ENCODE measurements around the gene PLCH1. TPM values are rescaled to one million over a fixed set of nuclear protein-coding genes. Genes with fewer than 3 reads are reported as not detected.

The PLCH1 gene
- total and polyA plus RNA-seq, 2 of the 8 experiments (the other 6 are each of a cell fraction or from before 2014, with no cell fraction given), result 5.8 to 17.2 TPM

DNA sequence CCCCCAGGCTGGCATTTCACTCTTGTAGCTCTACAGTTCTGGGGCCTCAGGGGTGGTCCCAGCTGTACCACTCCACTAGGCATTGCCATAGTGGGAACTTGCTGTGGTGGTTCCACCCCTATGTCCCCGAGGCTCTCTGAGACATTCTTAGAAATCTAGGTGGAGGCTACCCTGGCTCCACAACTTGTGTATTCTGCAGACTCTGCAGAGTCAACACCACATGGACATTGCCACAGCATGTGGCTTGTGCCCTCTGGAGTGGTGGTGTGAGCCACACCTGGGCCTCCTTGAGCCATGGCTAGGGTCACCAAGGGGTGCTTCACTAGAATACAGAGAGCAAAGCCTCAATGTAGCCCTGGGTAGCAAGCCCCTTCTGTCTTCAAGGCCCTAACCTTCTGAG, 397.0 kb downstream of the PLCH1 start:
- Histone ChIP-seq H2AK5ac (ENCODE audit: low read depth, low read length) (no peak overlapping the region), H3K27ac (ENCODE audit: low read depth, low read length) (no peak overlapping the region), H3K79me1 (ENCODE audit: low read depth, low read length) (no peaks in the 10 kb centered on the region), H3K14ac (ENCODE audit: insufficient read length) (no peak overlapping the region), H2BK5ac (ENCODE audit: low read depth, low read length) (no peak overlapping the region), H3K4me1 (replicated peaks in 1 of 4; ENCODE audit: control insufficient read depth in 3 of 4, insufficient read depth in 4 of 4, low read length in 3 of 4) (no peaks in the 10 kb centered on the region; a peak in 1 of 7 replicates), H2BK15ac (ENCODE audit: low read length) (no peak overlapping the region), H2BK12ac (ENCODE audit: low read depth, low read length) (no peak overlapping the region), H3K4ac (replicated peaks; ENCODE audit: insufficient read length, low read depth, low read length) (no peak overlapping the region), H3K9ac (replicated peaks in 1 of 4; ENCODE audit: extremely low read depth in 1 of 4, low read depth in 3 of 4, low read length in 3 of 4) (no peak overlapping the region), H4K5ac (ENCODE audit: insufficient read length, low read depth, low read length) (no peak overlapping the region), H3K4me2 (ENCODE audit: insufficient read depth in 1 of 2, low read depth in 2 of 2, low read length in 2 of 2) (no peak overlapping the region), H3K4me3 (ENCODE audit: extremely low read depth in 1 of 4, insufficient read depth in 2 of 4, low read depth in 3 of 4, low read length in 4 of 4) (no peak overlapping the region), H4K8ac (ENCODE audit: extremely low read depth, insufficient read depth, low read length) (no peak overlapping the region), H3K23me2 (ENCODE audit: low read depth, low read length) (no peaks in the 10 kb centered on the region), H2BK120ac (replicated peaks; ENCODE audit: low read depth, low read length) (no peak overlapping the region), H3K79me2 (ENCODE audit: control insufficient read depth in 1 of 2, insufficient read depth in 2 of 2, low read length in 2 of 2) (no peaks in the 10 kb centered on the region), H2AFZ (ENCODE audit: low read length) (no peak overlapping the region), H3K9me3 (ENCODE audit: insufficient read depth in 2 of 2, low read depth in 1 of 2, low read length in 1 of 2) (no peaks in the 10 kb centered on the region), H4K91ac (replicated peaks; ENCODE audit: insufficient read length, low read length) (no peak overlapping the region), H3K36me3 (ENCODE audit: control insufficient read depth in 2 of 4, insufficient read depth in 4 of 4, low read length in 3 of 4) (no peaks in the 10 kb centered on the region), H4K20me1 (replicated peaks in 1 of 2; ENCODE audit: control insufficient read depth in 1 of 2, insufficient read depth in 2 of 2, low read length in 2 of 2) (no peaks in the 10 kb centered on the region), H3K23ac (ENCODE audit: insufficient read length) (no peak overlapping the region), H3K27me3 (replicated peaks in 1 of 4; ENCODE audit: control insufficient read depth in 3 of 4, extremely low read depth in 1 of 4, insufficient read depth in 3 of 4, low read length in 3 of 4) (no peaks in the 10 kb centered on the region; a peak in 1 of 7 replicates), H3K18ac (ENCODE audit: extremely low read depth, low read length) (no peak overlapping the region), H2BK20ac (ENCODE audit: low read length) (no peak overlapping the region), H3K56ac (replicated peaks; ENCODE audit: insufficient read length, low read depth, low read length) (no peak overlapping the region)
- FAIRE-seq (no peak), DNase-seq (ENCODE audit: low read depth in 1 of 2, low spot score in 2 of 2) (no peak)
- ChIA-PET POLR2A (ENCODE audit: partially characterized antibody) (no interaction called here), CTCF (ENCODE audit: partially characterized antibody) (interaction anchor here (0.6 kb wide), 1 partner anchor 363 kb away, joined by 3 read pairs; no protein-coding TSS in a partner anchor)
- 85% methylated on average over 1 of the region's 1 CpG; no CpG with 5 or more reads in 1 of the 2 experiments for WGBS, 2 experiments (ENCODE audit: extremely low coverage in 1 of 2, insufficient coverage in 1 of 2, insufficient read length in 1 of 2, insufficient replicate concordance in 2 of 2, low coverage in 1 of 2, low lambda C conversion rate in 2 of 2, missing lambda C conversion rate in 1 of 2)
- TF ChIP-seq EP300 (IDR thresholded peaks at IDR 0.05; ENCODE audit: borderline replicate concordance in 1 of 2, low read depth in 2 of 2, low read length in 2 of 2), result no peak
- TF ChIP-seq KDM1A (IDR thresholded peaks at IDR 0.05; ENCODE audit: borderline replicate concordance, low read length), result no peak
- no peak for TF ChIP-seq BRCA1 (IDR thresholded peaks at IDR 0.05; ENCODE audit: low read depth, low read length)
- no peak for TF ChIP-seq KDM4A (IDR thresholded peaks at IDR 0.05; ENCODE audit: low read depth, low read length, severe bottlenecking)
- no peak for TF ChIP-seq MAFK (IDR thresholded peaks at IDR 0.05; ENCODE audit: low read depth, low read length)
- no peak for TF ChIP-seq JUN (IDR thresholded peaks at IDR 0.05; ENCODE audit: low read depth, low read length)
- no peak for TF ChIP-seq CTBP2 (IDR thresholded peaks at IDR 0.05; ENCODE audit: borderline replicate concordance, insufficient read depth, insufficient read length, low read length)
- TF ChIP-seq ASH2L (IDR thresholded peaks at IDR 0.05; ENCODE audit: low read length), result no peak
- TF ChIP-seq RBBP5 (IDR thresholded peaks at IDR 0.05; ENCODE audit: borderline replicate concordance, low read depth, low read length), result no peak
- no peak for TF ChIP-seq ZNF274 (IDR thresholded peaks at IDR 0.05; ENCODE audit: borderline replicate concordance, extremely low read depth, low read length)
- no peak for TF ChIP-seq RNF2 (IDR thresholded peaks at IDR 0.05; ENCODE audit: borderline replicate concordance, low read depth, low read length, missing control alignments, poor library complexity, severe bottlenecking)
- TF ChIP-seq HDAC2 (IDR thresholded peaks at IDR 0.05; ENCODE audit: borderline replicate concordance in 1 of 2, low read depth in 2 of 2, low read length in 2 of 2), result no peak
- no peak for TF ChIP-seq RAD21 (IDR thresholded peaks at IDR 0.05 in 1 of 2, conservative IDR thresholded peaks at IDR 0.05 in 1 of 2; ENCODE audit: low read depth in 2 of 2, low read length in 2 of 2)

Data from H1 (cell line).